ENCODE measurements around the gene KPNA5. TPM values are rescaled to one million over a fixed set of nuclear protein-coding genes. Genes with fewer than 3 reads are reported as not detected.

Gene KPNA5
- total RNA-seq, 2 experiments from 2014 or later: 12.4 to 12.6 TPM

Other genes with a start within 250 kb of the KPNA5 start
- gene CALHM6, start 219.8 kb upstream of the KPNA5 start, total RNA-seq (2014; rRNA removed; shearing (Covaris generic)): not detected in 2 replicates
- gene CALHM6, start 219.8 kb upstream of the KPNA5 start, total RNA-seq (2022): 0.79 and 1.8 TPM in 2 replicates
- gene CALHM5, start 169.6 kb upstream of the KPNA5 start, total RNA-seq (2014; rRNA removed; shearing (Covaris generic)): not detected in 2 replicates
- not detected in 2 replicates for gene CALHM5, start 169.6 kb upstream of the KPNA5 start, total RNA-seq (2022)
- not detected in 2 replicates for gene TRAPPC3L, start 135.5 kb upstream of the KPNA5 start, total RNA-seq (2014; rRNA removed; shearing (Covaris generic))
- gene TRAPPC3L, start 135.5 kb upstream of the KPNA5 start, total RNA-seq (2022): not detected in 2 replicates
- not detected in 2 replicates for gene CALHM4, start 127.5 kb upstream of the KPNA5 start, total RNA-seq (2014; rRNA removed; shearing (Covaris generic))
- gene CALHM4, start 127.5 kb upstream of the KPNA5 start, total RNA-seq (2022): not detected in 2 replicates
- 23.0 and 33.4 TPM in 2 replicates for gene RWDD1, start 109.7 kb upstream of the KPNA5 start, total RNA-seq (2014; rRNA removed; shearing (Covaris generic))
- 36.5 and 38.2 TPM in 2 replicates for gene RWDD1, start 109.7 kb upstream of the KPNA5 start, total RNA-seq (2022)
- 0.15 and 0.16 TPM in 2 replicates for gene RSPH4A, start 64.7 kb upstream of the KPNA5 start, total RNA-seq (2014; rRNA removed; shearing (Covaris generic))
- gene RSPH4A, start 64.7 kb upstream of the KPNA5 start, total RNA-seq (2022): not detected in 2 replicates
- gene ZUP1, start 12.4 kb upstream of the KPNA5 start, total RNA-seq (2014; rRNA removed; shearing (Covaris generic)): 17.8 and 18.0 TPM in 2 replicates
- 20.9 and 26.8 TPM in 2 replicates for gene ZUP1, start 12.4 kb upstream of the KPNA5 start, total RNA-seq (2022)
- gene FAM162B, start 84.5 kb downstream of the KPNA5 start, total RNA-seq (2014; rRNA removed; shearing (Covaris generic)): not detected in 2 replicates
- not detected in 2 replicates for gene FAM162B, start 84.5 kb downstream of the KPNA5 start, total RNA-seq (2022)
- not detected in 2 replicates for gene GPRC6A, start 147.9 kb downstream of the KPNA5 start, total RNA-seq (2014; rRNA removed; shearing (Covaris generic))
- gene GPRC6A, start 147.9 kb downstream of the KPNA5 start, total RNA-seq (2022): not detected in 2 replicates
- not detected in 2 replicates for gene RFX6, start 196.0 kb downstream of the KPNA5 start, total RNA-seq (2014; rRNA removed; shearing (Covaris generic))
- not detected in 2 replicates for gene RFX6, start 196.0 kb downstream of the KPNA5 start, total RNA-seq (2022)

Measured in OCI-LY7 (cell line).